B cell (primary cell): ENCODE results near the gene MMS19.

Experiments used
- CTCF ChIP-seq: fragments of 200-600 bp; IDR thresholded peaks from one replicate; pipeline ENCODE4 v1.8.0; 2022; ENCODE audit warnings: antibody characterized with exemption, mild to moderate bottlenecking
- EZH2 ChIP-seq: IDR thresholded peaks from 2 replicates; pipeline ENCODE4 v1.6.1; 2012; ENCODE audit warnings: borderline replicate concordance, low read depth, mild to moderate bottlenecking, moderate library complexity, low read length; ENCODE audit not compliant: insufficient read depth, poor library complexity, severe bottlenecking

GRCh38 chr10:97509120-97509680, 11.0 kb upstream of the MMS19 start:
- no peak for TF ChIP-seq CTCF
- no peak for TF ChIP-seq EZH2
